ENCODE measurements around the gene ABITRAM. TPM values are rescaled to one million over a fixed set of nuclear protein-coding genes. Genes with fewer than 3 reads are reported as not detected.

The ABITRAM gene
- total RNA-seq, 1 donor from 2014 or later, result 18.4 TPM

DNA sequence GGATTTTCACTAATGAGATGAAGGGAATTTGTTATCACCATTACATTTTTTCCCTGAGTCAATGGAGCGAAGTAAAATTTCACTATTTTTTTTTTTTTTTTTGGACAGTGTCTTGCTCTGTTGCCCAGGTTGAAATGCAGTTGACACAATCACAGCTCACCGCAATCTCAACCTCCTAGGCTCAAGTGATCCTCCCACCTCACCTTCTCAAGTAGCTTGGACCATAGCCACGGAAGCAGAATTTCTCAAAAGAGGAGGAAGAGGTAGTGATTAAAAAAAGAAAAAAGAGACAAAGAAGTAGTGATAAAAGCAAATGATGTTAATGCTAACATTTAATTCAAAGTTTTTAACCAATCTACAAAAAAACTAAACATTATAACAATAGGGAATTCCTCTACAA, 30.0 kb upstream of the ABITRAM start:
- Histone ChIP-seq H3K27me3 (ENCODE audit: low read depth) (no peaks in the 10 kb centered on the region), H3K4me1 (no peaks in the 10 kb centered on the region), H3K27ac (replicated peaks) (no peak overlapping the region), H3K4me3 (no peak overlapping the region), H3K9me3 (replicated peaks) (no peaks in the 10 kb centered on the region), H3K36me3 (peaks cover 97% of the 10 kb centered on the region)
- DNase-seq, result no peak
- intact Hi-C loops (cut with micrococcal nuclease), result no loop called here
- TF ChIP-seq, protein P1, sequence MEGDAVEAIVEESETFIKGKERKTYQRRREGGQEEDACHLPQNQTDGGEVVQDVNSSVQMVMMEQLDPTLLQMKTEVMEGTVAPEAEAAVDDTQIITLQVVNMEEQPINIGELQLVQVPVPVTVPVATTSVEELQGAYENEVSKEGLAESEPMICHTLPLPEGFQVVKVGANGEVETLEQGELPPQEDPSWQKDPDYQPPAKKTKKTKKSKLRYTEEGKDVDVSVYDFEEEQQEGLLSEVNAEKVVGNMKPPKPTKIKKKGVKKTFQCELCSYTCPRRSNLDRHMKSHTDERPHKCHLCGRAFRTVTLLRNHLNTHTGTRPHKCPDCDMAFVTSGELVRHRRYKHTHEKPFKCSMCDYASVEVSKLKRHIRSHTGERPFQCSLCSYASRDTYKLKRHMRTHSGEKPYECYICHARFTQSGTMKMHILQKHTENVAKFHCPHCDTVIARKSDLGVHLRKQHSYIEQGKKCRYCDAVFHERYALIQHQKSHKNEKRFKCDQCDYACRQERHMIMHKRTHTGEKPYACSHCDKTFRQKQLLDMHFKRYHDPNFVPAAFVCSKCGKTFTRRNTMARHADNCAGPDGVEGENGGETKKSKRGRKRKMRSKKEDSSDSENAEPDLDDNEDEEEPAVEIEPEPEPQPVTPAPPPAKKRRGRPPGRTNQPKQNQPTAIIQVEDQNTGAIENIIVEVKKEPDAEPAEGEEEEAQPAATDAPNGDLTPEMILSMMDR (IDR thresholded peaks at IDR 0.05; ENCODE audit: borderline replicate concordance), result no peak

DNA sequence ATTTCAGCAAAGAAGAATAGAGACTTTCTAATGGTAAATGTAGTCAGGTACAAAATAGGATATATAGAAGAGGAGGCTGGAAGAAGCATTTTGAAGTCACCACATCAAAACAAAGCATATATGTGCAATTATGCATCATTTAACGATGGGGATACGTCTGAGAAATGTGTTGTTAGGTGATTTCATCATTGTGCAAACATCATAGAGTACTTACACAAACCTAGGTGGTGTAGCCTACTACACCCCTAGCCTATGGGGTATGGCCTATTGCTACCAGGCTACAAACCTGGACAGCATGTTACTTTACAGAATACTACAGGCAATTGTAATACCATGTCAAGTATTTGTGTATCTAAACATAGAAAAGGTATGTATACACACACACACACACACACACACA, 28.7 kb upstream of the ABITRAM start:
- Histone ChIP-seq H3K36me3 (peaks cover 96% of the 10 kb centered on the region), H3K27ac (replicated peaks) (no peak overlapping the region), H3K4me1 (no peaks in the 10 kb centered on the region), H3K4me3 (no peak overlapping the region), H3K27me3 (ENCODE audit: low read depth) (no peaks in the 10 kb centered on the region), H3K9me3 (replicated peaks) (no peaks in the 10 kb centered on the region)
- intact Hi-C loops (cut with micrococcal nuclease), result no loop called here
- TF ChIP-seq, protein P1 (IDR thresholded peaks at IDR 0.05; ENCODE audit: borderline replicate concordance), result no peak
- no peak for DNase-seq

DNA sequence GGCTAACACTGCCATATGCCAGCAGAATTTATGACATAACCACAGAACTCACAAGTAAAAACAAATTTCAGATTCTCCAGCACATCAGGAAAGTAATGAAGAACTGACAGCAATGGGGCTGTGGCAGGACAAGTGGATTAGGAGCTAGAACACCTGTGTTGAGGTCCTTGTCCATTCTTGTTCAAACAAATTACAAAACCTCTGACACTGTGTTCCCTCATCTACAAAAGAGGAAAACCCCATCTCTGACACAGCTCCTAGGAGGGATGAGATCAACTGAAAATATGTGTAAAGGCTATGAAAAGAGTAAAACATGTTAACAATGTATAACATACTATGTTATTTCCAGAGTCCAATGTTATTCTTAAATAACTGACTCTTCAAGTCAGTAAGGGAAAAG, 23.8 kb upstream of the ABITRAM start:
- H3K27me3 ChIP-seq (ENCODE audit: low read depth), result no peaks in the 10 kb centered on the region
- H3K4me3 ChIP-seq, result no peak overlapping the region
- H3K27ac ChIP-seq (replicated peaks), result no peak overlapping the region
- TF ChIP-seq, protein P1 (IDR thresholded peaks at IDR 0.05; ENCODE audit: borderline replicate concordance), result no peak
- intact Hi-C loops (cut with micrococcal nuclease), result no loop called here
- no peaks in the 10 kb centered on the region for H3K9me3 ChIP-seq (replicated peaks)
- no peaks in the 10 kb centered on the region for H3K4me1 ChIP-seq
- peaks cover 95% of the 10 kb centered on the region for H3K36me3 ChIP-seq
- DNase-seq, result no peak

DNA sequence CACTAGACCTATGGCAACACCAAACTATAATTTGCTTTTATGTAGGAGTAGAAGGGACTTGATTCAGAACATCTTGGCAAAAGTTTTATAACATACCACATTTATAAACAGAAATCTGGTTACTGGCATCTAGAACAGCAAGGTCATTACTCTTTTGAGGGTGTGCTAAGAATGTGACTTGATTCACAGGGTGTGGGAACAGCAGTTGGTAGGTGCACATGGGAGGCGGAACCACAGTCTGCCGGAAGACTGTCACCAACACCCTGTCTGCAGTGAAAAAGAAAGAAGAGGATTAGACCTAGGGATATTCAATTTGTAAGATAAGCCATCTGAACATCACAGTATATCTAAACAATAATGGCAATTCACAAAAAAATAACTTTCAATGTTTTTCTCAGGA, 23.3 kb upstream of the ABITRAM start:
- TF ChIP-seq, protein P1 (IDR thresholded peaks at IDR 0.05; ENCODE audit: borderline replicate concordance), result no peak
- Histone ChIP-seq H3K27ac (replicated peaks) (no peak overlapping the region), H3K36me3 (peaks cover 96% of the 10 kb centered on the region), H3K4me1 (no peaks in the 10 kb centered on the region), H3K27me3 (ENCODE audit: low read depth) (no peaks in the 10 kb centered on the region), H3K9me3 (replicated peaks) (no peaks in the 10 kb centered on the region), H3K4me3 (no peak overlapping the region)
- intact Hi-C loops (cut with micrococcal nuclease), result no loop called here
- no peak for DNase-seq

DNA sequence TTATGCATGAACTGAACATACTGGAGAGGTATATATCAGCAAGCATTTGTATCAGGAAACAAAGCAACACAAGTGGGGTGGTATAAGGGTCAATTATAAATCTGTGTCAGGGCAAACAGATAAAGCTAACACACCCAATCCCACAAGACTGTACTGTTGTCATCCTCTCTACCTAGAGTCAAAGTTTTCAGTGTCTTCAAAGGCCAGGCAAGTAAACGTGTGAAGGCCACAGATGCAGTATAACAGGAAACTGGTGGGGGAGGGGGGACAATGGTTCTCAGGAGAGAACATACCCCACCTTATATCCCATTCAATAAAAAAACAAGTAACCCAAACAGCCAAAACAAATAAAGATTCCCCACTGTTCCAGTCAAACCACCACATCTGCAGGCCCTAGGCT, 22.4 kb upstream of the ABITRAM start:
- H3K4me3 ChIP-seq, result no peak overlapping the region
- intact Hi-C loops (cut with micrococcal nuclease), result no loop called here
- TF ChIP-seq, protein P1 (IDR thresholded peaks at IDR 0.05; ENCODE audit: borderline replicate concordance), result no peak
- no peak for DNase-seq
- H3K36me3 ChIP-seq, result peaks cover 92% of the 10 kb centered on the region
- H3K4me1 ChIP-seq, result no peaks in the 10 kb centered on the region
- H3K9me3 ChIP-seq (replicated peaks), result no peaks in the 10 kb centered on the region
- H3K27ac ChIP-seq (replicated peaks), result no peak overlapping the region
- H3K27me3 ChIP-seq (ENCODE audit: low read depth), result no peaks in the 10 kb centered on the region

DNA sequence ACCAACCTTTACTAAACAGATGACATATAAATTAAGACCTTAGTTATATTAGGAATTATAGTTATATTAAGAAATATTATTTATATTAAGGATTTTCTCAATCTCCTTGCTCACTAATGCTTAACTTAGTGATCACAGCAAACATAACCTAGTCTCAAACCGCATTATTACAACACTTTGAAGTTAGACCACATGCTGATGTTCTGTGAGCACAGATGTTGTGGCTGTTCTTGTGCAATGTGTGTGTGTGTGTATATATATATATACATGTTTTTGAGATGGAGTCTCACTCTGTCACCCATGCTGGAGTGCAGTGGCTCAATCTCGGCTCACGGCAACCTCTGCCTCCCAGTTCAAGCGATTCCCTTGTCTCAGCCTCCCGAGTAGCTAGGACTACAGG, 20.8 kb upstream of the ABITRAM start:
- Histone ChIP-seq H3K27ac (replicated peaks) (no peak overlapping the region), H3K4me1 (no peaks in the 10 kb centered on the region), H3K9me3 (replicated peaks) (no peaks in the 10 kb centered on the region), H3K36me3 (peaks cover 91% of the 10 kb centered on the region), H3K4me3 (no peak overlapping the region), H3K27me3 (ENCODE audit: low read depth) (no peaks in the 10 kb centered on the region)
- intact Hi-C loops (cut with micrococcal nuclease), result no loop called here
- no peak for DNase-seq
- TF ChIP-seq, protein P1 (IDR thresholded peaks at IDR 0.05; ENCODE audit: borderline replicate concordance), result no peak
